CD4-positive, alpha-beta memory T cell (primary cell): Measurements from ENCODE around the gene UGT1A9. TPM values are rescaled to one million over a fixed set of nuclear protein-coding genes. Genes with fewer than 3 reads are reported as not detected.
"Not testable (repeated sequence)": the region's sequence is repeated elsewhere in the genome, so short reads cannot be mapped to it uniquely, and the experiment has no call there.

ENCODE experiments used
- CTCF ChIA-PET: fragments of 350-600 bp; sonication (Branson Sonifier 250); formaldehyde crosslinking; loops from one replicate; lab custom pipeline; 2021; ENCODE audit warnings: inconsistent platforms; ENCODE audit not compliant: partially characterized antibody; lab: Charles Lee
- POLR2A ChIA-PET: fragments of 350-600 bp; sonication (Branson Sonifier 250); formaldehyde crosslinking; loops from one replicate; lab custom pipeline; 2021; ENCODE audit not compliant: partially characterized antibody; lab: Charles Lee
- DNase-seq, 5 donors: peaks; one replicate each; pipeline versions ENCODE4 v3.0.0 to v3.0.0-alpha.2; 2020 to 2022; ENCODE audit warnings: mixed read lengths in 1 of 5
- H3K27ac ChIP-seq: one replicate; pipeline ENCODE4 v1.7.0; 2013; ENCODE audit warnings: low read depth, low read length
- H3K27me3 ChIP-seq: 2 replicates; pipeline ENCODE4 v1.7.0; 2013; ENCODE audit warnings: mild to moderate bottlenecking, low read length, moderate library complexity; ENCODE audit not compliant: insufficient read depth
- H3K36me3 ChIP-seq: 2 replicates; pipeline ENCODE4 v1.7.0; 2013; ENCODE audit warnings: mild to moderate bottlenecking, low read length, moderate library complexity; ENCODE audit not compliant: insufficient read depth
- H3K4me1 ChIP-seq: 2 replicates; pipeline ENCODE4 v1.7.0; 2013; ENCODE audit warnings: mild to moderate bottlenecking, low read length, moderate library complexity; ENCODE audit not compliant: insufficient read depth
- H3K4me3 ChIP-seq, 2 donors: one replicate each; pipeline ENCODE4 v1.7.0; 2013; ENCODE audit warnings: low read length in 2 of 2, mild to moderate bottlenecking in 1 of 2
- H3K9me3 ChIP-seq, 2 donors: one replicate each; pipeline ENCODE4 v1.7.0; 2013; ENCODE audit warnings: low read length in 2 of 2, control low read depth in 1 of 2; ENCODE audit not compliant: control insufficient read depth in 1 of 2
- H3K27ac Mint-ChIP-seq, 7 donors: one replicate each; pipeline ENCODE4 v1.8.0; 2020 to 2021; ENCODE audit warnings: mixed read lengths in 7 of 7, mild to moderate bottlenecking in 6 of 7, inconsistent platforms in 3 of 7, moderate library complexity in 3 of 7
- H3K27me3 Mint-ChIP-seq, 2 donors: one replicate each; pipeline ENCODE4 v1.8.0; 2020 to 2021; ENCODE audit warnings: mixed read lengths in 2 of 2
- H3K36me3 Mint-ChIP-seq, 2 donors: one replicate each; pipeline ENCODE4 v1.8.0; 2020 to 2021; ENCODE audit warnings: mixed read lengths in 2 of 2, inconsistent platforms in 1 of 2, mild to moderate bottlenecking in 1 of 2
- H3K4me1 Mint-ChIP-seq, 4 donors: one replicate each; pipeline ENCODE4 v1.8.0; 2020 to 2021; ENCODE audit warnings: mixed read lengths in 4 of 4, mild to moderate bottlenecking in 1 of 4
- H3K4me3 Mint-ChIP-seq, 8 donors: one replicate each; pipeline ENCODE4 v1.8.0; 2020 to 2021; ENCODE audit warnings: mixed read lengths in 8 of 8, mild to moderate bottlenecking in 7 of 8, moderate library complexity in 6 of 8, inconsistent platforms in 3 of 8
- H3K9me3 Mint-ChIP-seq, 8 donors: one replicate each; pipeline ENCODE4 v1.8.0; 2020 to 2021; ENCODE audit warnings: mixed read lengths in 8 of 8, mild to moderate bottlenecking in 5 of 8, inconsistent platforms in 3 of 8, moderate library complexity in 1 of 8
- intact Hi-C: fragments of 100-400 bp; cut with micrococcal nuclease; formaldehyde crosslinking; loops from one replicate; pipeline ENCODE4 v1.15.1; 2023
- polyA plus RNA-seq, 2 donors: library from polyadenylated mRNA; unstranded; fragments of 300-500 nt; fragmentation: Illumina TruSeq; gene quantifications; one replicate each; pipeline ENCODE4 v1.2.3, GENCODE V29; 2021
- total RNA-seq, 2 experiments: library from RNA; stranded (reverse); gene quantifications; one replicate each; pipeline ENCODE4 v1.2.3, GENCODE V29; 2021

UGT1A9 gene
- total and polyA plus RNA-seq, 4 experiments from 2014 or later = not detected

GRCh38 chr2:233750689-233751088, 79.0 kb downstream of the UGT1A9 start:
- H3K9me3 ChIP-seq, H3K27ac Mint-ChIP-seq, CTCF ChIA-PET, H3K4me3 ChIP-seq, intact Hi-C loops, H3K36me3 ChIP-seq, H3K4me1 ChIP-seq, H3K36me3 Mint-ChIP-seq, H3K27ac ChIP-seq, POLR2A ChIA-PET, H3K4me3 Mint-ChIP-seq, DNase-seq, H3K27me3 ChIP-seq, H3K4me1 Mint-ChIP-seq: not testable (repeated sequence)
- Mint-ChIP-seq H3K27me3 (peaks cover 10 to 31% of the 10 kb centered on the region in 2 donors), H3K9me3 (peaks cover 2 to 22% (median 18%) of the 10 kb centered on the region in 8 donors)

- H3K36me3 Mint-ChIP-seq, H3K4me1 ChIP-seq, H3K36me3 ChIP-seq, H3K4me1 Mint-ChIP-seq, H3K9me3 ChIP-seq, intact Hi-C loops, H3K4me3 ChIP-seq, H3K4me3 Mint-ChIP-seq, DNase-seq, H3K27ac Mint-ChIP-seq, H3K27me3 ChIP-seq, POLR2A ChIA-PET, H3K27ac ChIP-seq: not testable (repeated sequence)
- CTCF ChIA-PET = interaction anchor here (0.5 kb wide), 1 partner anchor 1995 kb away, joined by 3 read pairs; no protein-coding TSS in a partner anchor
- peaks cover 2 to 22% (median 18%) of the 10 kb centered on the region in 8 donors for H3K9me3 Mint-ChIP-seq
- peaks cover 8 to 31% of the 10 kb centered on the region in 2 donors for H3K27me3 Mint-ChIP-seq
These were observed 79.7 kb downstream of the UGT1A9 start for GRCh38 chr2:233751212-233752009.

DNA sequence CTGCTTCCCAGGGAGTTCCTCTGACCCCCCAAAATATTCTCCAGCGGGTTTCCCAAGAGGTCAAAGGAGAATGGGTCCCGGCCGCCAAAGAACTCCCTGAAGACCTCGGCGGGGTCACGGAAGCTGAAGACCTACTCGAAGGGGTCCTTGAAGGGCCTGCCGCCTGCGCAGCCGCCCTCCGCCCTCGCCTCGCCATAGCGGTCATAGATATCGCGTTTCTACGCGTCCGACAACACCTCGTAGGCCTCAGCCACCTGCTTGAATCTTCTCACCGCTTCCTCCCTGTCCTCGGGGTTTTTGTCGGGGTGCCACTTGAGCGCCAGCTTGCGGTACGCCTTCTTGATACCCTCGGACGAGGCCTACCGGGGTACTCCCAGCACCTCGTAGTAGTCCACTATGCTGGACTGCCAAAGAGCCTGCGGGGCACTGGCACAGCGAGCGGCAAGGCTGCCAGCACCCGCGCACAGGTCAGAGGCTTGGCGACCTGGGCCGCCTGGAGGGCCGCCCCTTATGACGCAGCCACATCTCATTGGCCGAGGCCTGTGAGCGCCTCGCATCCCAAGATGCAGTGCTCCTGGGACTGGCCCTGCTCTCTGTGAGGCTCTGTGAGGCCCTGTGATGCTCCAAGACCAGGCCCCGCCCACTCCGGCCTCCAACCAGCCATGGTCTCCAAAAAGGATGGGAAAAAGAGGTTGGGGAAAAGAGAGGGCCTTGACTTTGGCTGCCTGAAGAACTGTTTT, 83.3 kb downstream of the UGT1A9 start:
- H3K27ac ChIP-seq = no peak overlapping the region
- Mint-ChIP-seq H3K4me3 (no peak overlapping the region), H3K36me3 (peaks cover 0 to 3% of the 10 kb centered on the region in 2 donors), H3K27me3 (peaks cover 1 to 10% of the 10 kb centered on the region in 2 donors), H3K4me1 (no peaks in the 10 kb centered on the region), H3K9me3 (peaks cover 2 to 18% (median 15%) of the 10 kb centered on the region in 8 donors), H3K27ac (no peak overlapping the region)
- ChIA-PET CTCF (no interaction called here), POLR2A (no interaction called here)
- H3K4me3 ChIP-seq = no peak overlapping the region
- H3K4me1 ChIP-seq = no peaks in the 10 kb centered on the region
- H3K27me3 ChIP-seq = no peaks in the 10 kb centered on the region
- no peaks in the 10 kb centered on the region for H3K9me3 ChIP-seq
- intact Hi-C loops = no loop called here
- no peaks in the 10 kb centered on the region for H3K36me3 ChIP-seq
- no peak for DNase-seq

DNA sequence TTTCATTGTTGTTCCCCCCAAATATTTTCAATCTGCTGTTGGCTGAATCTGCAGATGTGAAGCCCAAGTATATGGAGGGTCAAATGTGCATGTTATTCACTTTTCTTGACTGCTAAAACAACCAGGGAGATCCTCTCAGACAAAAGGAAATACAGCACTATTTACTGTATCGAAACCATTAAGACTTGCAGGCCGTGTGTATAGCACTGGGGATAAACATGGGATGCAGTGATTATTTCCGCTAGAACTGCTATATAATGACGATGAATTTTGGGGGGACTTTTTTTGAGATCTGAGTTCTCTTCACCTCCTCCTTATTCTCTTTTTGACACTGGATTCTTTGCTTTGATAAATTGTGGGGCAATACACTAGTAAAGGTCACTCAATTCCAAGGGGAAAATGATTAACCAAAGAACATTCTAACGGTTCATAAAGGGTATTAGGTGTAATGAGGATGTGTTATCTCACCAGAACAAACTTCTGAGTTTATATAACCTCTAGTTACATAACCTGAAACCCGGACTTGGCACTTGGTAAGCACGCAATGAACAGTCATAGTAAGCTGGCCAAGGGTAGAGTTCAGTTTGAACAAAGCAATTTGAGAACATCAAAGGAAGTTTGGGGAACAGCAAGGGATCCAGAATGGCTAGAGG, 84.9 kb downstream of the UGT1A9 start:
- Mint-ChIP-seq H3K27ac (no peak overlapping the region), H3K36me3 (no peaks in the 10 kb centered on the region)
- POLR2A ChIA-PET = no interaction called here

DNA sequence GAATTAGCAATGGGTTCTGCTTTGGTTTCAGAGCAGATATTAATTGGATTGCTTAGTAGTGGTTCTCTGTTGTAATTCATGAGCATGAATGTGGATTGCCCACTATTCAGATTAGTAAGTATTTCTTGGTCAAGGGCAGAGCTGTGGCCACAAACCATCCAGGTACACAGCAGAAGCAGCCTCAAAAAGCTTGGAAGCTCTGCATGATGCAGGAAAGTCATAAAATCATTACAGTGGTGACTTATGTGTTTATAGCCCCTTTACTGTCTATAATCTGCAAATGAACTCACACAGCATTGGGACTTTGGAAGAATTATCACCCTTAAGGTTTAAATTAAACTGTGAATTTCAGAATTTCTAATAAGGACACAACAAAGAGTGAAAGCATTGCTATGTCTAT, 86.4 kb downstream of the UGT1A9 start:
- Mint-ChIP-seq H3K36me3 (no peaks in the 10 kb centered on the region), H3K27ac (no peak overlapping the region), H3K4me3 (no peak overlapping the region), H3K9me3 (no peaks in the 10 kb centered on the region), H3K4me1 (no peaks in the 10 kb centered on the region), H3K27me3 (peaks cover 0 to under 1% of the 10 kb centered on the region in 2 donors)
- no peak for DNase-seq
- no peaks in the 10 kb centered on the region for H3K36me3 ChIP-seq
- intact Hi-C loops = no loop called here
- no peak overlapping the region for H3K4me3 ChIP-seq
- no peaks in the 10 kb centered on the region for H3K9me3 ChIP-seq
- POLR2A ChIA-PET = no interaction called here
- no peak overlapping the region for H3K27ac ChIP-seq
- CTCF ChIA-PET = no interaction called here
- no peaks in the 10 kb centered on the region for H3K4me1 ChIP-seq
- no peaks in the 10 kb centered on the region for H3K27me3 ChIP-seq

More for the DNA sequence above, 84.9 kb downstream of the UGT1A9 start:
- peaks cover under 1 to 7% (median 3%) of the 10 kb centered on the region in 8 donors for H3K9me3 Mint-ChIP-seq
- no peaks in the 10 kb centered on the region for H3K27me3 ChIP-seq
- H3K9me3 ChIP-seq = no peaks in the 10 kb centered on the region
- CTCF ChIA-PET = no interaction called here
- no peak for DNase-seq
- no peaks in the 10 kb centered on the region for H3K36me3 ChIP-seq
- H3K4me3 Mint-ChIP-seq = no peak overlapping the region
- no peaks in the 10 kb centered on the region for H3K4me1 Mint-ChIP-seq
- intact Hi-C loops = no loop called here
- H3K4me1 ChIP-seq = no peaks in the 10 kb centered on the region
- H3K27me3 Mint-ChIP-seq = peaks cover 1 to 5% of the 10 kb centered on the region in 2 donors
- H3K4me3 ChIP-seq = no peak overlapping the region
- no peak overlapping the region for H3K27ac ChIP-seq

DNA sequence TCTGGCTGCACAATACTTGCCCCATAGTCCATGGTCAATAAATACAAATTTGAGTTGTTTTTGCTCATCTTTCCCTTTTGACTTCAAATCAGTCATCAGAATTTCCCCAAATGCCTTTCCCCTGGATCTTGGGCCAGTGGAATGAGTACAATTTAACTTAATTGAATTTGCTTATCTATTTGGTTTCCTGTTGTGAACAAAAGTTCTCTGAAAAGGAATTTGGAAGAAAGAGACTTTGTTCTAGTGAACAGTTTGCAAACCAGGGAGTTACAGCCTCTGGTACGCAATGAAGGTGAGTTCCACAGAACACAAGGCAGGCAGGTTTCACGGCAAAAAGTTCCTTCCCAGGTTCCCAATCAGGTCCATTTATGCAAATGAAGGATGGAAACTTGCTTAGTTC, 87.2 kb downstream of the UGT1A9 start:
- Mint-ChIP-seq H3K9me3 (no peaks in the 10 kb centered on the region), H3K36me3 (no peaks in the 10 kb centered on the region), H3K27me3 (peaks cover 0 to 5% of the 10 kb centered on the region in 2 donors), H3K27ac (no peak overlapping the region), H3K4me1 (no peaks in the 10 kb centered on the region), H3K4me3 (no peak overlapping the region)
- no peak for DNase-seq
- POLR2A ChIA-PET = no interaction called here
- Histone ChIP-seq H3K36me3 (no peaks in the 10 kb centered on the region), H3K4me1 (no peaks in the 10 kb centered on the region), H3K4me3 (no peak overlapping the region), H3K27me3 (no peaks in the 10 kb centered on the region), H3K9me3 (no peaks in the 10 kb centered on the region), H3K27ac (no peak overlapping the region)
- intact Hi-C loops = no loop called here
- CTCF ChIA-PET = no interaction called here

GRCh38 chr2:233760043-233760442, 88.3 kb downstream of the UGT1A9 start, which contains the start of gene UGT1A1:
UGT1A1 (plus strand) TSS chr2:233760270; CDS start chr2:233760288, 18 bp downstream.
- Histone ChIP-seq H3K27me3 (no peaks in the 10 kb centered on the region), H3K4me1 (no peaks in the 10 kb centered on the region), H3K27ac (no peak within 1 kb of the TSS), H3K36me3 (no peaks in the 10 kb centered on the region), H3K9me3 (no peaks in the 10 kb centered on the region), H3K4me3 (no peak within 1 kb of the TSS)
- H3K4me1 Mint-ChIP-seq = no peaks in the 10 kb centered on the region
- intact Hi-C loops = no loop called here
- no peak within 1 kb of the TSS for H3K27ac Mint-ChIP-seq
- ChIA-PET POLR2A (no interaction called here), CTCF (no interaction called here)
- DNase-seq = no peak
- no peak within 1 kb of the TSS for H3K4me3 Mint-ChIP-seq
- no peaks in the 10 kb centered on the region for H3K9me3 Mint-ChIP-seq
- H3K36me3 Mint-ChIP-seq = no peaks in the 10 kb centered on the region
- H3K27me3 Mint-ChIP-seq = peaks cover 5 to 8% of the 10 kb centered on the region in 2 donors
